HG03175 (cell line): Measurements from ENCODE around the gene XYLT1.

ENCODE experiments used
- ATAC-seq: cut with Tn5 transposase; IDR thresholded peaks from one replicate; pipeline ENCODE4 v1.9.1; 2021; ENCODE audit warnings: mild to moderate bottlenecking, moderate library complexity; ENCODE audit not compliant: unreplicated experiment

The XYLT1 gene

DNA sequence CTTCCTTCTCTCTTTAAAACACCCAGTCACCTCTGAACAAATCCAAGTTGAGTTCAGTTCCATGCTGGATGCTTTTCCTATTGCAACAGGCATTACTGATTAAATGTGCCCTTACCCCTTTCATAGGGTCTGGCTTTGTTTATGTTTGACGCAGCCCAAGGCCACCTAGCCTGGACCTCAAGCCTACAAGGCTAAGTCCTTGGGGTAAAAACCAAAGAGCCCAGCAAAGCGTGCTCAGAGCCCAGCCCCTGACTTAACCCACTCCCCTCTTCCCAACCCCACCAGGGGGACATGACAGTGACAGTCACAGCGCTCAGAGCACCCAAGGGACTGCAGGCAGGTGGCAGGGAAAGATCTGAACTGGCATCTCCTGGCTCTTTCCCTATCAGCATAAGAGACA lies 200.6 kb downstream of the XYLT1 start:
- no peak for ATAC-seq

DNA sequence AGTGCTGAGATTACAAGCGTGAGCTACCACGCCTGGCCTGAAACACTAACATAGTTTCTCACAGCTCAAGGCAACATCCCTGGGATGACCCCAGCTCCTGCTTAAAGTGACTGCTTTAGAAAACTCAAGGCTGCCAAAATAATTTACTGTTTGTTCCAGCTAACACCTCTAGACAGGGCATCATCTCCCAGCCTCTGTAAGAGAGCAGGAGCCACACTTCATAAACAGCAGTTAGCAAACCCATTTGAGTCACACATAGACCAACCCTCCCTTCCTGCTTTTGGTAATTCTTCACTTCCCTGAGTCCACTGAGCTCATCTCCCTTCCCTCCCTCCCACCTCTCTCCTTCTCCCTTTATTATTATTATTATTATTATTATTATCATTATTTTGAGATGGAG lies 201.3 kb downstream of the XYLT1 start:
- no peak for ATAC-seq

DNA sequence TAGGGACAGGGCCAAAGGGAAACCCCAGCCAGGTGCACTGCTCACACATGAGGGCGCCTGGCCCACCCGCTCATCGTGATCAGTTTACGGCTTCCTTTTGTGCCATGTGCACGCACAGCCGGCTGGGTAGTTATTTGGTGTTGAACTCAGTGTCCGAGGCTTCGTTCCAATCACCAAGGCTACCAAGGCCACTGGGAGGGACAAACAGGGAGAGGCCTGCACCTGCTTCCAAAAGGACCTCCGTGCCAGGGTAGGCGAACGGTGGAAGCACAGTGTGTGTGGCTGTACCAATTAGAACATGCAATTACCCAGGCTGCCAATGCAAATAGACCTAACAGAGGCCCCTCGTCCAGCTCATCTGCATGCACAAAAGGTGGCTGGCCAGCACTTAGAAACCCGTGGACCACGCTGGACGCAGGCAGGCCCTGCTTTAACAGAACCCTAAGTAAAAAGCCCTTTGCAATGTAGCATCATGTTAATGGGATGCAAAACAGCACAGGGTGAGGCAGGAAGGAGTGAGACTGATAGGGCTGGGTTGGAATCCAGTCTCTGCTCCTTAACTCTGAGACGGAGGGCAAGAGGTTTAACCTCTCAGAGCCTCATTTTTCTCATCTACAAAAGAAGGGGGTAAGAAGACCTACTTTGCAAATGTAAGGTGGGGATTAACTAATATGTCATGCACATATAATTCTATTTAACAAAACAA lies 204.0 kb downstream of the XYLT1 start:
- no peak for ATAC-seq

DNA sequence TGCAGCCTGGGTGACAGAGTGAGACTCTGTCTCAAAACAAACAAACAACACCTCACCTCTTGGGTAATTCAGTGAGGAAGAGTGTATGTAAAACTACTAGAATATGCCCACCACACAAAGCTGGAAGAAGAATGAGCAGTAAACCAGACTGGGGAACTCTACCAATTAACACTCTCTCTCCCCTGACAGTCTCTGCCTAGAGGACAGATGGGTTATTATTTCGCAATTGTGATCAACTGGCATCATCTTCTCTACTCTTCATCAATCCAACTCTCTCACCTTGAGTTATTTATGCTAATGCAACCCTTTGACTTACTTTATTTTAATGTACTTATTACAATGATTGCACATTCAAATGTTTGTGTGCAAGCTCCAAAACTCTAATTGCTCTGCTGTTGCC lies 205.6 kb downstream of the XYLT1 start:
- ATAC-seq = no peak

DNA sequence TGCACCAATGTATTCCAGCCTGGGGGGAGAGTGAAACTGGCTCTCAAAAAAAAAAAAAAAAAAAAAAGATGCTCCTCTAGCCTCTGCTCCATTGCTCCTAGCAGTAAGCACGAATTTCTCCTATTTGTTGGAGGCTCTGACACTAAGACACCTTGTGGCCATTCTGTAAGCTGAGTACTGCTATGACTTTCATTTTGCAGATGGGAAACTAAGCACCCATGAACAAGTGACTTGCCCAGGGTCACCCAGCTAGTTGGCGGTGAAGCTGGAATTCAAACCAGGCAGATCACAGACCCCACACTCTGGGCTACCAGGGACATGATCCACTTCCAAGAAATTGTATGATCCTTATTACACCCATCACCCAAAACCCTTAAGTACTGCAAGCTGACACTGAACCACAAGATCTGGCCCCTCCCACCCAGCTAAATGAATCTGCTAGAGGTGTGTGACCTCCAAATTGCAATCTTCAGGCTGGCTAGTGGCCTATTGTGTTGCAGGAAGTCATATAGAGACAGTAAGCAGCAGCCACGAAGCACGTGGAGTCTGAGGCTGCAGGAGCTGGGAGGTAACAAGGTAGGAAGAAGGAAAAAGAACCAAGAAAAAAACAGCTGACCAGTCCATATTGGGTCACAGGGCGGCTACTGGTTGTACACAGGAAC lies 209.4 kb downstream of the XYLT1 start:
- no peak for ATAC-seq

DNA sequence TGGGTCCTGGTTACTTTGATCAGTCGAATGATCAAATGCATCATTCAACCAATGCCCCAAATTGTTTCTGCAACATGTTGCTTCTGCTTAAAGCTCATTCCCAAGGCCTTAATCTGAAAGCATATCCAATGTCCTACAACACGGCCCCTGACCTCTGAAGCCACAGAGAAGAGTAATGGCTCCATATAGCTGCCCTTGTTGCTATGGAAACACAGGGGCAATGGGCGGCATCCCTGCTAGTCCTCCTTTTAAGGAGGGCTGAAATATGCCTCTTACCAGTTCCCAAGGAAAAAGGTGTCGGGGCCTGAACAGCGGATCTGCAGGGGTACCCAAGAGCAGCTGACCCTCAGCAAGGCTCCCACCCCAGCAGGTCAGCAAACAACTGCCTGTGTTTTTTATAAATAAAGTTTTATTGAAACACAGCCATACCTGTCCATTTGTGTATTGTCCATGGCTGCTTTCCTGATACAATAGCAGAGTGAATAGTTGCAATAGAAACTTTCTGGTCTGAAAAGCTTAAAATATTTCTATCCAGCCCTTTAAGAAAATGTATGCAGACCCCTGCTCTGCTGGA lies 210.4 kb downstream of the XYLT1 start:
- no peak for ATAC-seq

DNA sequence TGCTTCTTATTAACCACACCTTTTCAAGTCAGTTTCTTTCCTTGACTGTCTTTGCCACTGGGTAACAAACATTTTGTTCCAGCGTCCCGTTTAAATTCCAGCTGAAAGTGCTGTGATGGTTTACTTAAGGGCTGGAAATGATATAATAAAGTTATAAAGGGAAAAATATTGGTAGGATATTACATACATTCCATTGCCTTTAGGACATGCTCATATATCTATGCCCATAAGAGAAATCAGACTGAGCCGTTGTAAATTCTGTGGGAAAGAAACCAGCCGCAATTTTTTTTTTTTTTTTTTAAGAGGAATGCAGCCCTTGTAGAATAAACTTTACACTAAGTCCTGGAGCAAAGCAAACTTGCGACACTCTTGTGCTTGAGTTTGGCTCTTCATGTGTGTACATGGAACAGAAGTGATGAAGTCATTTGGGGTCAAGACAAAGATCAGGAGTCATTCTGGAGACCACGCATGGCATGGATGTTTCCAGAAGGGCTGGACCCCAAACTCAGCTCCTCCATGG lies 210.9 kb downstream of the XYLT1 start:
- ATAC-seq = no peak

DNA sequence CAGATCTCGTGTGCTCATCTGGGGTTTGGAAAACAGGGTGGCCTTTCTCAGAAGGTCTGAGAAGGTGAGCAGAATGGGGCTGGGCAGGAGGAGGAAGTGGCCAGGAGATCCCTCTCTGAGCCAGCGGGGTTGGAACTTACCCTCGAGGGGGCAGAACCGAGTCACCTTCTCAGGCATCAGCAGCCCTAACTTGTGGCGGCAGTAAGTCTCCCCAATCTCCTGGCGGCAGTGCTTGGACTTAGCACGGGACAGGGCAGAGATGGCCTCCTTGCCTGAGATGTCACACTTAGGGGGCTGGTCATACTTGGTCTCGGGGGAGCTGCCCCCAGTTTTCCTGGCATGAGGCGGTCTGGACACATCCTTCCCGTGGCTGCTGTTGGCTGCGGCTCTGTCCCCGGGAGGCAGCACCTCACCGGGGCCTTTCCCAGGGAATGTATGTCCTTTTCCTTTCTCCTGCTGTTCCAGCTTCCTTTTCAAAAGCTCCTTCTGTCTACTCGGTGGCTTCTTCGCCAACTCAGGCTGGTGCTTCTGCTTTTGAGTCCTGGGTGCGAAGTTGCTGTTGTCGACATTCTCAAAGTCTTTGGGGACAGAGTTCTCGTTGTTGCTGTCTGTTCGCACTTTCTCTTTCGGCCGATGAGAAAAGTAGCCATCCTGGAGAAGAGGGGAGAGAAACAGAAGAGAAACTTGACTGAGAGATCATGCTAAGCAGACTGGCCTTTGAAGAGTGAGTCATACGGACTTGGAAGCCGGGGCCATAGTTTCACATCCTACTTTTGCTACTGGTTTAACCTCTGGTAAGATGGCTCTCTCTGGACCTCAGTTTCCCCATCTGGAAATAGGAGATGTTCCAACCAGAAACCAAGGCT lies 211.7 kb downstream of the XYLT1 start:
- ATAC-seq = peak; percentile 78

DNA sequence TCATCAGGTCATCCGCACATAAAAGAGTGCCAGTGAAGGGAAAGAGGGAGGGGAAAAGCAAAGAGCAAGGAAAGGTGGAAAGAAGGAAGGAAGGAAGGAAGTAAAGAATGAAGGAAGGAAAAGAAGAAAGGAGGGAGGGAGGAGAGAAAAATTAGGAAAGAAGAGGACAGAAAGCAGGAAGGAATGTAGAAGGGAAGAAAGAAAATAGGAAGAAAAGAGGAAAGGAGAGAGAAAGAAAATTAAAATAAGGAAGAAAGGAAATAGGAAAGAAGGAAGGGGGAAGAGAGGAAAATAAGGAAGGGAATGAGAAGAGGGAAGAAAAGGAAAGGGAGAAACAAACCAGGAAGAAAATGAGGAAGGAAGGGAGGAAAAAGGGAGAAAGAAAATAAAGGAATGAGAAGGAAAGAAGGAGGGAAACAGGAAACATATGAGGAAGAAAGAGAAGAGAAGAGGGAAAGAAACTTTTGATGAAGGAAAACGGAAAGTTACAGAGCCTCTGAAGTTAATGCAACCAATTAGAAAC lies 212.6 kb downstream of the XYLT1 start:
- no peak for ATAC-seq

DNA sequence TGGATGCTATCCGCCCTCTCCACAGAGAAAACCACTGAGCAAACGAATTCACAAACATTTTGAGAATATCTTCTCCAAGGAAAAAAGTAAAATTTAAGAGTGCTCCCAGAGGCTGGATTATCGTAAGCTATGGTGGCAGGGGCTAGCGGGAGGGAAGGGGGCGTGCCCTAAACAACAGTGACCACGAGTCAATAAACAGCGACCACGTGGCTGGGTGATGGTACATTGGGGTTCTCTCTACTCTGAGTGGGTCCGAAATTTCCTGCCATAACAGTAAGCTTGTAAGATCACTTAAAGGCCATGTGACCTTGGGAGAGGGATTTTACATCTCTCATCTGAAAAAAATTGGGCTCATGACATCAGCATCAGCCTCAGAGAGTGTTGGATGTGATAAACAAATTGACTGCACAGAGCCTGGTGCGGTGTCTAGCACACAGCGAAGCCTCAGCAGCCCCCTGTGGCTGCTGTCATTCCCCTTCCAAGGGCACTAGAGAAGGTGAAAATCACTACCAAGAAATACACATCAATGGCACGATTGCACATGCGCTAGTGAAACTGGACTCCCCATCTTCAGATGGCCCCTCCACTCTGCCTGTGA lies 213.2 kb downstream of the XYLT1 start:
- no peak for ATAC-seq

DNA sequence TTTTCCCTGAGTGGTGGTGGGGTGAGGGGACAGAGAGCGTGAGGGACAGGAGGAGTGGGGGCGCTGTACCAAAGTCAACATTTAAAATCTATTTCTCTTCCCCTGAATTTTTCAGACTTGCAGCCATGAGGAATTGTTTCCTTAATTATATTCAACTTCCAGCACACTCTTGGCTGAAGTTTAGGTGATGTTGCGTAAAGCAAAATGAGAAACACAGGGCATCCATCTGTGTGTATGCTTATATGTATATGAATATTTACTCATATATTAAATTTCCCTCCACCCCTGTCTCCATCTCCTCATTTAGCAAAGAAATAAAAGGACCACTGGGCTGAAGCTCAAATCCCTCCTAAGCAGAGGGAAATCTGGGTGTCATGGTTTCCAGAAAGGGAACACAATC lies 218.1 kb downstream of the XYLT1 start:
- ATAC-seq = no peak

DNA sequence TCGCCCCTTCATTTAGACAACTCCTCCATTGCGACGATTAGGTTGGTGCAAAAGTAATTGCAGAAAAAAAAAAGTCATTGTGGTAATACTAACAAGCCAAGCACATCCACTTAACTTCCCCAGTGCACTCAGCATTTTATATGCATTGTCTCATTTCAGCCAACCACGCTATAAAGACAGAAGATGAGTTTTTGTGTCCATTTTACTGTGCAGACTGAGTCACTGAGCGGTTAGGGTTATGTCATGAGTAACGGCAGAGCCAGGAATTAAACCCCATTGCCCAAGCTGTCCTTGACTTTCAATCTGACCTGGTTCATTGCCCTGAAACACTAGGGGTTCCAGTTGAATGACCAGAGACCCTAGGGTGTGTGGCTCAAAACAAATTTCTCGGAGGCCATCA lies 218.7 kb downstream of the XYLT1 start:
- no peak for ATAC-seq

DNA sequence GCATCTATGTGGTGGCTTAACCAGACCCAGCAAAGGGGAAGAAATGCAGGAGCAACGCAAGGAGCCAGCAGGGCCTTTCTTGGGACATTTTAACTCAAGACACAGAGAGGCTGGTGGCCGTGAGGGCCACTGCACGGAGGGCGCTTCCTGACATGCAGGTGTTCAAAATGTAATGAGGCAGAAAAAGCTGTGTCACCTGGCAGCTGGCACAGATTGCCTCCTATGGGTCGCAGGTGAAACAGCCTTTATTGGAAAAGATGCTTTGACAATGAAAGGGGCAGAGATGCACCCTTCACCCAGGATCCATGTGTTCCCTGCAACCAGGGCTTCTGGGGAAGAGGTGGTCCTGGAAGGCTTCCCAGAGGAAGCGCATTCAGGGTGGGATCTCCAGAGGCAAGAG lies 219.3 kb downstream of the XYLT1 start:
- no peak for ATAC-seq

DNA sequence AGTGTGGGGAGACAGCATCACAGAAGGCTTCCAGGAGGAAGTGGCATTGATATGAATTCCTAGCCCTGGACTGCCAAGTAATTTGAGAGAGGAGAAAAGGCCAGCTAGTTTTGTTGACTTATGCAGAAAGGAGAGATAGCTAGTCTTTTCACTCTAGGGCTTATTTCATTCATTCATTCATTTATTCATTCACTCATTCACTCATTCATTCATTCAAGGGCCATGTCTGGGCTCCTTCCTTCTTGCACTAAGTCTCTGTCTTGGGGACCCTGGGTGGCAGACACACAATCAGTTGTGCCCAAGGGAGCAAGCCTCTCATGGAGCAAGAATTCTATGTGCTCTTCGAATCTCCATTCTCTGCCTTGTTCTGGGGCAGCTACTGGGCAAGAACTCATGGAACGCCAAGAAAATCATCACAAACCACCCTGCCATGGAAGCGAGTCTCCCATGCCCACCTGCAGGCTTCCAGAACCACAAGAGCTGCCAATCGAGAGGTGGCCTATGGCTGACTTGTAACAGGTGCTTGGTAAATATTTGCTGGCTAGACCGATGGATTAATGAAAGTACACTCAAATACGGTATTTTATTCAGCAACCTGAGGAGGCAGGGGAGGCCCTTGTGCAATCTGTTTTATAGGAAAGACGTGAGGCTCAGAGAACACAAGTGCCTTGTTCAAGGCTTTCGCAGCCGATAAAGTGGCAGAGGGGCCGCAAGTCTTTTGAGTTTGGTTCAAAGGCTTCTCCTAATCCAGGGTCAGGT lies 223.6 kb downstream of the XYLT1 start:
- ATAC-seq = no peak

DNA sequence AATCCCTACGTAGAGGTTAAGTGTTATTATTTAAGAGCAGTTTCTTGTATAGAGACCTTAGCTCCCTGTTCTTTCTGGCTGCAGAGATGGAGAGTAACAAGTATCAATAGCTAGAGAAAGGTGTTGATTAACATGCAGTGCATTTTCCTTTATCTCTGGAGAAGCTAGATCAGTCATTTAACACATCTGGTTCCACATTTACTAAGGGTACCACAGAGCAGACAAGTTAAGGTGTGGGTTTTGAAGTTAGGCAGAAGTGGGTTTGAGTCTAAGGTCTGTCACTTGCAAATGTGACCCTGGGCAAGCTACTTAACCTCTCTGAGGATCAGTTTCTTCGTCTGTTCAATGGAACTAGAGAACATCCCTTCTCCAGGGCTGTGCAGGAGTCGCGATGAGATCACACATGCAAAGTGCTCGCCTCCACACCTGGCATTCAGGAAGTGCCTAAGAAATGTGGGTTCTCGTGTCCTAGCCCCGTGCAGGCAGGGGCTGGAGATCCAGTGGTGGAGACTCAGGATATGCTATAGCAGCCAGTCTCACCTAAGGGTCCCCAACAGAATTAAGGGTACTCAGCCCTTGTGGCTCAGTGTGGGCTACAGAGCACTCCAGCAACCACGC lies 224.4 kb downstream of the XYLT1 start:
- ATAC-seq = no peak

DNA sequence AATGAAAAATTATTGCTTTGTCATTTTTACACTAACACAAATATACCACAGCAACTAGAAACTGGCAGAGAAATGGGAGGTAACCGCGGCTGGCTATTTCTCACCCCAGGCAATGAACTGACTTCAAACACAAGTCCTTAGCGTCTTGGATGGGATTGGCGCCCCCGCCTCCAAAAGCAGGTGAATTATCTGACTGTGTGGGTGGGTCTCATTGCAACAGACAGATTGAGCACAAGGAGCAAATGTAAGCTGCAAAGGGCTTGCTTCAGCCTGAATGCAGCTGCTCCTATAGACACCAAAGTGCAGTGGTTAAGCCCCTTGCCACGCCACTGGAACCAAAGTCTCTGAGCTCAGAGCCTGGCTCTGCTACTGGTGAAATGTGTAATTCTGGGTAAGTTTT lies 225.0 kb downstream of the XYLT1 start:
- no peak for ATAC-seq

DNA sequence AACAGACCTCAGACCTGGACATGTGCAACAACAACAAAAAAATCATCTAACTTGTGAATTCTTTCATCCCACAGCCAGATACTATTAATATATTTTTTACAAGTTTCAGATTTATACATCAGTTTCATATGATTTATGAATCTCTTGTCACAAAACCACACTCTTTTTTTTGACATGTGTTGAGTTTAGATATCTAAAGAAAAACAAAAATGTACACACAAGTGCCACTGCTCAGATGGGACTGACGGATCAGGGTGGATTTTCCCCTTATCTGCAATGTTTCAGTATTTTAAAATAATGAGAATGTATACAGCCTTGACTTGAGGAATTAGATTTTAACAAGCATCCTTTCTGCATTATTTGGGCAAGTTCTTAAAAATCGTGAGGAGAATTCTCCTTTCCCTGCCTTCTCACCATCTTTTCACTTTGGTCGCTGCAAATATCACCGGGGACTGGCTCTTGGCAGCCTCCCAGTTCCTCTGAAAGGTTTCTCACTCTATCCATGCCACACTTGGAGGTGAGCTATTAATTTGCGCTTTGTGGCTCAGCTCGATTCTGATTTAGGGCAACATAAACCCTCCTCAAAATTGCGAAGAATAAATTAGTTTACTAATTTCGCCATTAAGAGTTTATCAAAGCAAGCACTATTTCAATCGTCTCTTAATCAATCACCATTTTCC lies 225.7 kb downstream of the XYLT1 start:
- no peak for ATAC-seq

DNA sequence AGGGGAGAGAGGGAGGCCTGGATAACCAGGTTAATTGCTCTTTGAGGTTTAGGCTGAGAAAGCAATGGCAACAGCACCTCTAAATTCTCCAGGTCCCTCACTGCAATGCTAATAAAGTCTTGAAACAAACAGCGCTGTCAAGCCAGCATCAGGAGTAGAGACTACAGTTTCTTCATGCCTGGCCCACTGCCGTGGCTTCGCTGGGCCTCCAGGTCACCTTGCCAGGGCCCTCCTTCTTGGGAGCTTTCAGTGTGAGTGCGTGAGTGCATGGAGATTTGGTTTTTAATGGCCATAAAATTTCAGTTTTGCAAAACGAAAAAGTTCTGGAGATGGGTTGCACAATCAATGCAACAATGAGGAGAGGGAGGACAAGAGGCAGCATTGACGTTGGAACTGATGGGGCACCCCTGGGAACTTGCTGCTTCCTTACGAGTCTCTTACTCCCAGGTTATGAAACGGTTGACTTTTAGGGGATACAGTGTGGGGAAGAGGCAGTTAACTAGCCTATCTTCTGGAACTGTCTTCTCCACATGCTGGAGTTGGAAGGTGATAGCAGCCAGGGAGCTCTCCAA lies 229.4 kb downstream of the XYLT1 start:
- no peak for ATAC-seq
